Brain pericyte (primary cell): ENCODE data around the gene WNK1.

ENCODE experiments used
- DNase-seq: peaks from one replicate; pipeline ENCODE4 v3.0.0-alpha.2; 2012; ENCODE audit warnings: low read depth, low spot score

WNK1 gene

GRCh38 chr12:949453-950191, 197.2 kb downstream of the WNK1 start, which contains the start of gene RAD52:
Gene RAD52 (minus strand): TSS chr12:949694. CDS start chr12:933058, 16,636 bp downstream.
- DNase-seq, result peak; percentile 97

- no peak for DNase-seq
Observed at GRCh38 chr12:951176-951575, 198.8 kb downstream of the WNK1 start.

- no peak for DNase-seq
Observed at GRCh38 chr12:953776-954175, 201.4 kb downstream of the WNK1 start.

- no peak for DNase-seq
Observed at GRCh38 chr12:954741-955140, 202.4 kb downstream of the WNK1 start.

GRCh38 chr12:955939-956338, 203.6 kb downstream of the WNK1 start:
- DNase-seq, result no peak

GRCh38 chr12:958588-959123, 206.3 kb downstream of the WNK1 start:
- no peak for DNase-seq
